Ishikawa (cell line): ENCODE data around the gene DLEC1.

Source experiments
- CEBPB ChIP-seq: IDR thresholded peaks from 2 replicates; pipeline ENCODE4 v1.6.1; 2012
- CREB1 ChIP-seq: IDR thresholded peaks from 2 replicates; pipeline ENCODE4 v1.6.1; 2012; ENCODE audit warnings: low read depth
- EGR1 ChIP-seq: IDR thresholded peaks from 2 replicates; pipeline ENCODE4 v1.6.1; 2012
- EP300 ChIP-seq: IDR thresholded peaks from 2 replicates; pipeline ENCODE4 v1.6.1; 2012; ENCODE audit warnings: borderline replicate concordance
- FOXM1 ChIP-seq: IDR thresholded peaks from 2 replicates; pipeline ENCODE4 v1.6.1; 2012; ENCODE audit warnings: low read depth, borderline replicate concordance
- NFIC ChIP-seq: IDR thresholded peaks from 2 replicates; pipeline ENCODE4 v1.6.1; 2012
- RAD21 ChIP-seq: IDR thresholded peaks from 2 replicates; pipeline ENCODE4 v1.6.1; 2012; ENCODE audit warnings: low read depth
- TAF1 ChIP-seq: IDR thresholded peaks from 2 replicates; pipeline ENCODE4 v1.6.1; 2012; ENCODE audit warnings: low read depth, mild to moderate bottlenecking
- TCF12 ChIP-seq: IDR thresholded peaks from 2 replicates; pipeline ENCODE4 v1.6.1; 2012; ENCODE audit warnings: low read depth
- TEAD4 ChIP-seq: IDR thresholded peaks from 2 replicates; pipeline ENCODE4 v1.6.1; 2012
- USF1 ChIP-seq: IDR thresholded peaks from 2 replicates; pipeline ENCODE4 v1.6.1; 2012
- YY1 ChIP-seq: IDR thresholded peaks from 2 replicates; pipeline ENCODE4 v1.6.1; 2012; ENCODE audit warnings: low read depth
- ZBTB7A ChIP-seq: IDR thresholded peaks from 2 replicates; pipeline ENCODE4 v1.6.1; 2012; ENCODE audit warnings: low read depth
- TF ChIP-seq, protein P1 (sequence below): IDR thresholded peaks from 2 replicates; pipeline ENCODE4 v1.6.1; 2012
- TF ChIP-seq, protein P2 (sequence below): IDR thresholded peaks from 2 replicates; pipeline ENCODE4 v1.6.1; 2012; ENCODE audit warnings: low read depth, mild to moderate bottlenecking

Gene DLEC1

DNA sequence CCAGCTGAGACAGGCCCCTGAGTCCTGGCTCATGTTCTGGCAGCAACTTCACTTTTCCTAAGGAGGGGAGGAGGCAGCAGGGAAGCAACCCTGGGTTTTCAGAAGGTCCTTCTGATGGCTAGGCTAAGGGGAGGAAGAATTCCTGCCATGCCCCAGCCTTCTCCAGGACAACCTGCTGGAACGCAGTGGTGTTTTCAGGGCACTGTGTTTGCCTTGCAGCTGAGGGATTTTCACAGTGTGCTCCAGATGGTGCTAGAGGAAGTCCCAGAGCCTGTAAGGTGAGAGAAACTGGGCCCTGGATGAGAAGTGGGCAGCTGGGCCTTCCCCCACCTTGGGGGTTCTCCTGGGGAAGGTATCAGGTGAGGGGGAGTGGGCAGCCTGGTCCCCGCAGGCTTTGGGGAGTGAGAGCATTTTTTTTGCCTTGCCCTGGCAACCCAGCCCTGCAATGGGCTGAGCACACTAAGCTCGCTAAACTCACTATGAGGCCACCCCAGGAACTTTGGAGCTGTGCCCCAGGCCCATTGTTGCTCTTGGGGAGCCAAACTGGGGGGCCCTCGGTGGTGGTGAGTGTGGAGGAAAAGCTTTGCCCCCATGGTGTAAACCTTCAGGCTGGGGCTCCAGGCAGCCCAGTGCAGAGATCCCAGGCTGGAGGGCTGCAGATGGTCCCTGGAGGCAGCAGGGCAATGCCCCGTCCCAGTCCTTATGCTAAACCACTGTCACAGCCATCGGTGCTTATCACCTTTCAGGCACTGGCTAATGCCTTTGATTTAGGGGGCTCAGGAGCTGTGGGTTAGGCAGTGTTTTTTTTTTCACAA lies 56.9 kb downstream of the DLEC1 start:
- TF ChIP-seq, protein P1, sequence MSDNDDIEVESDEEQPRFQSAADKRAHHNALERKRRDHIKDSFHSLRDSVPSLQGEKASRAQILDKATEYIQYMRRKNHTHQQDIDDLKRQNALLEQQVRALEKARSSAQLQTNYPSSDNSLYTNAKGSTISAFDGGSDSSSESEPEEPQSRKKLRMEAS = no peak
- no peak for TF ChIP-seq EP300
- TF ChIP-seq CEBPB = no peak
- TF ChIP-seq, protein P2, sequence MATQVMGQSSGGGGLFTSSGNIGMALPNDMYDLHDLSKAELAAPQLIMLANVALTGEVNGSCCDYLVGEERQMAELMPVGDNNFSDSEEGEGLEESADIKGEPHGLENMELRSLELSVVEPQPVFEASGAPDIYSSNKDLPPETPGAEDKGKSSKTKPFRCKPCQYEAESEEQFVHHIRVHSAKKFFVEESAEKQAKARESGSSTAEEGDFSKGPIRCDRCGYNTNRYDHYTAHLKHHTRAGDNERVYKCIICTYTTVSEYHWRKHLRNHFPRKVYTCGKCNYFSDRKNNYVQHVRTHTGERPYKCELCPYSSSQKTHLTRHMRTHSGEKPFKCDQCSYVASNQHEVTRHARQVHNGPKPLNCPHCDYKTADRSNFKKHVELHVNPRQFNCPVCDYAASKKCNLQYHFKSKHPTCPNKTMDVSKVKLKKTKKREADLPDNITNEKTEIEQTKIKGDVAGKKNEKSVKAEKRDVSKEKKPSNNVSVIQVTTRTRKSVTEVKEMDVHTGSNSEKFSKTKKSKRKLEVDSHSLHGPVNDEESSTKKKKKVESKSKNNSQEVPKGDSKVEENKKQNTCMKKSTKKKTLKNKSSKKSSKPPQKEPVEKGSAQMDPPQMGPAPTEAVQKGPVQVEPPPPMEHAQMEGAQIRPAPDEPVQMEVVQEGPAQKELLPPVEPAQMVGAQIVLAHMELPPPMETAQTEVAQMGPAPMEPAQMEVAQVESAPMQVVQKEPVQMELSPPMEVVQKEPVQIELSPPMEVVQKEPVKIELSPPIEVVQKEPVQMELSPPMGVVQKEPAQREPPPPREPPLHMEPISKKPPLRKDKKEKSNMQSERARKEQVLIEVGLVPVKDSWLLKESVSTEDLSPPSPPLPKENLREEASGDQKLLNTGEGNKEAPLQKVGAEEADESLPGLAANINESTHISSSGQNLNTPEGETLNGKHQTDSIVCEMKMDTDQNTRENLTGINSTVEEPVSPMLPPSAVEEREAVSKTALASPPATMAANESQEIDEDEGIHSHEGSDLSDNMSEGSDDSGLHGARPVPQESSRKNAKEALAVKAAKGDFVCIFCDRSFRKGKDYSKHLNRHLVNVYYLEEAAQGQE = no peak
- no peak for TF ChIP-seq TCF12
- no peak for TF ChIP-seq YY1
- TF ChIP-seq EGR1 = no peak
- no peak for TF ChIP-seq TAF1
- TF ChIP-seq RAD21 = no peak
- no peak for TF ChIP-seq CREB1
- TF ChIP-seq NFIC = no peak
- TF ChIP-seq FOXM1 = no peak
- TF ChIP-seq USF1 = no peak
- no peak for TF ChIP-seq ZBTB7A
- TF ChIP-seq TEAD4 = no peak

DNA sequence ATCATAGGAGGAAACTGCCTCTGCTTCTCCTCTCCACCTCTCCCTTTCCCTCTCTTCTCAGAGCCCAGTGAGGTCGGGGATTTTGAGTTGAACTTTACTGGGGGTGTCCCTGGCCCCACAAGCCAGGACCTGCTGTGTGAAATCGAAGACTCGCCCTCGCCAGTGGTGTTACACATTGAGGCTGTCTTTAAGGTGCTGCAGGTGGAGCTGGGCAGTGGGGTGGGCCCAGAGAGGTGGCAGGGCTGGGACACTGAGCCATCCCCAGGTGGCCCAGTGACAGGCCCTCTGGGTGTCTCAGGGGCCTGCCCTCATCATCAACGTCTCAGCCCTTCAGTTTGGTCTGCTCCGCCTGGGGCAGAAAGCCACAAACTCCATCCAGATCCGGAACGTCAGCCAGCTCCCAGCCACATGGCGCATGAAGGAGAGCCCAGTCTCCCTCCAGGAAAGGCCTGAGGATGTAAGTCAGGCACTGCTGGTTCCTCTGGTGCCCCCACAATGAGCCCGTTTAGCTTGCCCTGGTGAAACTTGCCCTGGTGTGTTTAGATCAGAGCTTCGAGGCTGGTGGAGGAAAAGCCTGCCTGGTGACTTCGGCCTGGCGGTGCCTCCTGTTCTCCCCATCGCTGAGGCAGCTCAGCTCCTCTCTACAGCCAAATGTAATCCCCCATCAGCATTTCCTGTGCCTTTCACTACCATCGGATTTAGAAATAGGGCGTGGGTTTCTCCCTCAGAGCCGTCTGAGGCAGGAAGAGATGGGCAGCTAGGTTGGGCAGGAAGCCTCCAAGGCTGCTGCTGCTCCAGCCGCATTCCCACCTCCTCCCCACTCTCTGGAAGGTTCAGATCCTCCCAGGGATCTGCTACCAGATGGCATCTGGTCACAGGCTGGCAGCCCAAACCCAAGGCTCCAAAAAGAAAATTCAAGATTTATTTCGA lies 58.7 kb downstream of the DLEC1 start:
- no peak for TF ChIP-seq NFIC
- no peak for TF ChIP-seq FOXM1
- TF ChIP-seq TAF1 = no peak
- no peak for TF ChIP-seq CREB1
- no peak for TF ChIP-seq EGR1
- no peak for TF ChIP-seq RAD21
- TF ChIP-seq, protein P2 = no peak
- no peak for TF ChIP-seq YY1
- no peak for TF ChIP-seq TEAD4
- TF ChIP-seq CEBPB = no peak
- no peak for TF ChIP-seq EP300
- TF ChIP-seq TCF12 = no peak
- TF ChIP-seq, protein P1 = no peak
- no peak for TF ChIP-seq ZBTB7A
- TF ChIP-seq USF1 = no peak

- no peak for TF ChIP-seq NFIC
- TF ChIP-seq, protein P1 = no peak
- TF ChIP-seq EP300 = no peak
- no peak for TF ChIP-seq RAD21
- TF ChIP-seq CEBPB = no peak
- TF ChIP-seq, protein P2 = no peak
- no peak for TF ChIP-seq TEAD4
- TF ChIP-seq ZBTB7A = no peak
- no peak for TF ChIP-seq TCF12
- TF ChIP-seq TAF1 = no peak
- TF ChIP-seq USF1 = no peak
- TF ChIP-seq YY1 = no peak
- TF ChIP-seq CREB1 = no peak
- TF ChIP-seq FOXM1 = no peak
- TF ChIP-seq EGR1 = no peak
Measured at GRCh38 chr3:38098376-38098723, 59.3 kb downstream of the DLEC1 start.
